ENCODE measurements around the gene NAA11.

NAA11 gene

GRCh38 chr4:79341893-79342653 lies 16.2 kb upstream of the NAA11 start:
- TF ChIP-seq Cebpa-rat (IDR thresholded peaks at IDR 0.05) = no peak
- Histone ChIP-seq H3K27ac (no peak overlapping the region), H3K27me3 (no peaks in the 10 kb centered on the region), H3K4me3 (no peak overlapping the region), H3K36me3 (no peaks in the 10 kb centered on the region), H3K4me1 (no peaks in the 10 kb centered on the region), H3K9ac (no peak overlapping the region), H4K20me1 (no peaks in the 10 kb centered on the region), H3K4me2 (no peak overlapping the region), H3K9me3 (peaks cover 9% of the 10 kb centered on the region)

GRCh38 chr4:79340568-79340967 lies 14.7 kb upstream of the NAA11 start:
- no peaks in the 10 kb centered on the region for H3K27me3 ChIP-seq
- H3K36me3 ChIP-seq = no peaks in the 10 kb centered on the region
- no peaks in the 10 kb centered on the region for H4K20me1 ChIP-seq
- no peak overlapping the region for H3K4me2 ChIP-seq
- no peak overlapping the region for H3K27ac ChIP-seq
- TF ChIP-seq Cebpa-rat (IDR thresholded peaks at IDR 0.05) = no peak
- no peak overlapping the region for H3K4me3 ChIP-seq
- H3K9me3 ChIP-seq = peaks cover 9% of the 10 kb centered on the region
- H3K4me1 ChIP-seq = no peaks in the 10 kb centered on the region
- no peak overlapping the region for H3K9ac ChIP-seq

- Histone ChIP-seq H3K27me3 (no peaks in the 10 kb centered on the region), H3K4me2 (no peak overlapping the region), H3K27ac (no peak overlapping the region), H4K20me1 (no peaks in the 10 kb centered on the region), H3K9ac (no peak overlapping the region), H3K4me1 (no peaks in the 10 kb centered on the region), H3K36me3 (no peaks in the 10 kb centered on the region), H3K9me3 (peaks cover 9% of the 10 kb centered on the region), H3K4me3 (no peak overlapping the region)
- no peak for TF ChIP-seq Cebpa-rat (IDR thresholded peaks at IDR 0.05)
Measured at GRCh38 chr4:79338148-79338547, 12.3 kb upstream of the NAA11 start.

DNA sequence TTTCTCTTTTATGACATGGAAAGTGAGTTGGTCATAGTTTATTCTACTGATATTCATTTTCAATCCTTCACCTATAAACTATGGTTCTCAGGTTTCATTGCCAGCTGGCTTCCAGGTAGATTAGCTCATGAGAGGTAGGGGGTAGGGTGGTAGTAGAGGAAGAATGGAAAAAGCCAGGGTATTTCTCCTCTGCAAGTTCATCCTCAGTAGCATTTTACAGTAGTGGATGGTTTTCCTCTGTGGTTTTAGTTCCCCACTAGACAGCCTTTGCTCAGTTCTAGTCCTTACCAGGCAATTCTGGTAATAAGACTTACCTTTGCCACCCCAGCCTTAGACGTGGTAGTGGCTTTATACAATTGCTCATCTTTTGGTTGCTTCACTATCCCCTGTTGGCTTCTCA lies 8.9 kb upstream of the NAA11 start:
- no peaks in the 10 kb centered on the region for H3K4me1 ChIP-seq
- no peak overlapping the region for H3K4me2 ChIP-seq
- H3K27me3 ChIP-seq = no peaks in the 10 kb centered on the region
- H3K9me3 ChIP-seq = no peaks in the 10 kb centered on the region
- H3K27ac ChIP-seq = no peak overlapping the region
- no peaks in the 10 kb centered on the region for H4K20me1 ChIP-seq
- no peaks in the 10 kb centered on the region for H3K36me3 ChIP-seq
- no peak overlapping the region for H3K4me3 ChIP-seq
- TF ChIP-seq Cebpa-rat (IDR thresholded peaks at IDR 0.05) = no peak
- H3K9ac ChIP-seq = no peak overlapping the region

DNA sequence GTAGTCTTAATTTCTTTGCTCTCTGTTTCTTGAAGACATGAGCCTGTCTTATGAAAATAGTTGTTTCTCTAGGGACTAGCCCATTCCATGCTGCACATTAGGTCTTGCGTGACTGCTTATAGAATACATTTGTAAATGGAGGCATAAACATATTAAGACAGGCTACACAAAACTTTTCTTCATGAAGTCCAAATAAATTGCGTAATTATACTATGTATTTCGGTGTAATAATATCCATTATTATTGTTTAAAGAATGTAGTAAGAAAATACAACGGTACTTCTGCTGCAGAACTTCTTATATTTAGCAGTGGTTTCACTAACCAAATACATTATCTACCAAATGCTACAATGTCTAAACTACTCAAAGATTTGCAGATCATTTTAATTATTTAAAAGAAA lies 8.5 kb upstream of the NAA11 start:
- Histone ChIP-seq H3K9me3 (no peaks in the 10 kb centered on the region), H3K36me3 (no peaks in the 10 kb centered on the region), H3K27ac (no peak overlapping the region), H3K4me1 (no peaks in the 10 kb centered on the region), H3K9ac (no peak overlapping the region), H3K4me2 (no peak overlapping the region), H3K4me3 (no peak overlapping the region), H4K20me1 (no peaks in the 10 kb centered on the region), H3K27me3 (no peaks in the 10 kb centered on the region)
- TF ChIP-seq Cebpa-rat (IDR thresholded peaks at IDR 0.05) = no peak; the same call in 1 of the 2 replicates

GRCh38 chr4:79331126-79331876 lies 5.4 kb upstream of the NAA11 start:
- TF ChIP-seq Cebpa-rat (IDR thresholded peaks at IDR 0.05) = no peak
- Histone ChIP-seq H4K20me1 (no peaks in the 10 kb centered on the region), H3K4me2 (no peak overlapping the region), H3K27ac (no peak overlapping the region), H3K27me3 (no peaks in the 10 kb centered on the region), H3K4me3 (no peak overlapping the region), H3K9me3 (no peaks in the 10 kb centered on the region), H3K9ac (no peak overlapping the region), H3K4me1 (no peaks in the 10 kb centered on the region), H3K36me3 (no peaks in the 10 kb centered on the region)

- no peaks in the 10 kb centered on the region for H3K27me3 ChIP-seq
- H3K9ac ChIP-seq = no peak overlapping the region
- H3K4me3 ChIP-seq = no peak overlapping the region
- no peak overlapping the region for H3K4me2 ChIP-seq
- H3K27ac ChIP-seq = no peak overlapping the region
- no peaks in the 10 kb centered on the region for H4K20me1 ChIP-seq
- no peaks in the 10 kb centered on the region for H3K36me3 ChIP-seq
- no peaks in the 10 kb centered on the region for H3K4me1 ChIP-seq
- no peak for TF ChIP-seq Cebpa-rat (IDR thresholded peaks at IDR 0.05)
- no peaks in the 10 kb centered on the region for H3K9me3 ChIP-seq
Measured at GRCh38 chr4:79330720-79331119, 4.9 kb upstream of the NAA11 start.

GRCh38 chr4:79325436-79325835 lies 425 bp downstream of the NAA11 start:
- Histone ChIP-seq H3K9ac (no peak overlapping the region), H3K4me2 (no peak overlapping the region), H3K4me3 (no peak overlapping the region), H3K4me1 (no peaks in the 10 kb centered on the region), H3K27me3 (no peaks in the 10 kb centered on the region), H3K9me3 (no peaks in the 10 kb centered on the region), H3K36me3 (no peaks in the 10 kb centered on the region), H3K27ac (no peak overlapping the region), H4K20me1 (no peaks in the 10 kb centered on the region)
- TF ChIP-seq Cebpa-rat (IDR thresholded peaks at IDR 0.05) = no peak

- H3K36me3 ChIP-seq = no peaks in the 10 kb centered on the region
- no peaks in the 10 kb centered on the region for H3K9me3 ChIP-seq
- H4K20me1 ChIP-seq = no peaks in the 10 kb centered on the region
- no peak for TF ChIP-seq Cebpa-rat (IDR thresholded peaks at IDR 0.05)
- no peak overlapping the region for H3K4me3 ChIP-seq
- no peak overlapping the region for H3K9ac ChIP-seq
- no peaks in the 10 kb centered on the region for H3K27me3 ChIP-seq
- no peak overlapping the region for H3K27ac ChIP-seq
- no peaks in the 10 kb centered on the region for H3K4me1 ChIP-seq
- H3K4me2 ChIP-seq = no peak overlapping the region
Measured at GRCh38 chr4:79319975-79320374, 5.9 kb downstream of the NAA11 start.

DNA sequence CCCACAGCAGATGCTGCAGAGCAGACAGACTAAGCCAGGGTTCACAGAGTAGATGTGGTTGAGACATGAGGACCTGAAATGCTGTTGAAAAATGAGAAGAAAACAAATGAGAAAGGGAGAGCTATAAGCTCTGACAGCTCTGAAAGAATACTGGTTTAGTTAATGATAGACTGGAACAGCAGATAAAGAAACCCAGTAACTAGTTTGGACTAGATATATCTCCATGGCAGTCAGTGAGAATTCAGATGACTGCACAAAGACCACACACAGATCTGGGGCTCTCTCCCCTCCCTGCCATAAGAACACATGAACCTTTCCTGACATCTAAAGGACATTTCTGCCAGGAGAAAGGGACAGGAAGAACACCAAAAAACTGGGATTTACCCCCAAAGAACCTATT lies 8.2 kb downstream of the NAA11 start:
- Histone ChIP-seq H3K9ac (no peak overlapping the region), H3K4me2 (no peak overlapping the region), H3K36me3 (no peaks in the 10 kb centered on the region), H3K27ac (no peak overlapping the region), H3K4me1 (no peaks in the 10 kb centered on the region), H3K9me3 (no peaks in the 10 kb centered on the region), H3K27me3 (no peaks in the 10 kb centered on the region), H3K4me3 (no peak overlapping the region), H4K20me1 (no peaks in the 10 kb centered on the region)
- TF ChIP-seq Cebpa-rat (IDR thresholded peaks at IDR 0.05) = no peak
